A549 (cell line): ENCODE data around the gene UMODL1. TPM values are rescaled to one million over a fixed set of nuclear protein-coding genes. Genes with fewer than 3 reads are reported as not detected.

Experiments
- ATAC-seq, 2 experiments: fragments of 200-7000 bp in 1 of 2; fragments of >200 bp in 1 of 2; cut with Nextera tagmentation in 1 of 2; cut with Tn5 transposase in 1 of 2; 3 replicates each; pipeline versions ENCODE4 v1.8.0 to v1.9.1; 2018 to 2020; ENCODE audit warnings: mild to moderate bottlenecking in 1 of 2, moderate library complexity in 1 of 2
- CTCF ChIA-PET: fragments of 300-600 bp; sonication (Branson Sonifier 250); formaldehyde crosslinking; extraction: SDS; loops from one replicate; lab custom pipeline; 2021; ENCODE audit warnings: antibody characterized with exemption, inconsistent platforms; lab: Yijun Ruan, JAX
- POLR2A ChIA-PET: fragments of 350-600 bp; formaldehyde crosslinking; extraction: SDS; loops from one replicate; lab custom pipeline; 2021; ENCODE audit warnings: antibody characterized with exemption, inconsistent platforms; lab: Yijun Ruan, JAX
- DNase-seq, 2 experiments: peaks; one replicate each; pipeline versions ENCODE4 v3.0.0 to v3.0.0-alpha.2; 2011 to 2016; ENCODE audit warnings: low read depth in 1 of 2, low spot score in 1 of 2
- FAIRE-seq: peaks from 2 replicates; lab custom pipeline; 2011; peaks lifted over from hg19 to GRCh38; lab: Jason Lieb, UNC
- H3K27ac ChIP-seq, 2 experiments: fragments of >200 bp; sonication (Bioruptor Twin); formaldehyde crosslinking; 3 replicates each; pipeline ENCODE4 v1.5.1; 2016 to 2017
- H3K4me1 ChIP-seq: fragments of >200 bp; sonication (Bioruptor Twin); formaldehyde crosslinking; 3 replicates; pipeline ENCODE4 v1.6.1; 2016
- H3K4me2 ChIP-seq: fragments of >200 bp; sonication (Bioruptor Twin); formaldehyde crosslinking; 3 replicates; pipeline ENCODE4 v1.6.1; 2016
- H3K4me3 ChIP-seq: fragments of >200 bp; sonication (Bioruptor Twin); formaldehyde crosslinking; 3 replicates; pipeline ENCODE4 v1.5.1; 2016
- H3K9me3 ChIP-seq: fragments of >200 bp; sonication (Bioruptor Twin); formaldehyde crosslinking; 3 replicates; pipeline ENCODE4 v1.6.1; 2016
- BCL3 ChIP-seq: fragments of >200 bp; sonication (Bioruptor Twin); formaldehyde crosslinking; IDR thresholded peaks from 3 replicates; pipeline ENCODE4 v1.6.1; 2016
- CBX2 ChIP-seq: fragments of 200-600 bp; sonication (generic); IDR thresholded peaks from 2 replicates; pipeline ENCODE4 v1.6.1; 2016; ENCODE audit warnings: low read depth, mild to moderate bottlenecking, borderline replicate concordance
- CBX8 ChIP-seq: fragments of 200-600 bp; sonication (generic); IDR thresholded peaks from 2 replicates; pipeline ENCODE4 v1.6.1; 2016
- CHD4 ChIP-seq: fragments of 200-600 bp; sonication (generic); IDR thresholded peaks from 2 replicates; pipeline ENCODE4 v1.6.1; 2016; ENCODE audit warnings: antibody characterized with exemption, mild to moderate bottlenecking, borderline replicate concordance
- E2F6 ChIP-seq: IDR thresholded peaks from 2 replicates; pipeline ENCODE4 v1.6.1; 2012; ENCODE audit warnings: low read depth, borderline replicate concordance
- FOXS1 ChIP-seq: fragments of 250-450 bp; sonication (Bioruptor Pico); IDR thresholded peaks from 2 replicates; pipeline ENCODE4 v1.5.0; 2020; ENCODE audit warnings: mild to moderate bottlenecking, moderate library complexity
- HES2 ChIP-seq: fragments of >200 bp; sonication (Bioruptor Twin); formaldehyde crosslinking; IDR thresholded peaks from 2 replicates; pipeline ENCODE4 v1.6.1; 2016
- HEYL ChIP-seq: fragments of 250-450 bp; sonication (Bioruptor Pico); IDR thresholded peaks from 2 replicates; pipeline ENCODE4 v1.8.0; 2021; ENCODE audit warnings: mild to moderate bottlenecking, moderate library complexity
- HOXB13 ChIP-seq: fragments of 250-450 bp; sonication (Bioruptor Pico); IDR thresholded peaks from 2 replicates; pipeline ENCODE4 v1.5.0; 2020; ENCODE audit warnings: low read depth, mild to moderate bottlenecking, moderate library complexity
- HOXB5 ChIP-seq: fragments of 250-450 bp; sonication (Bioruptor Pico); IDR thresholded peaks from 2 replicates; pipeline ENCODE4 v1.5.0; 2020; ENCODE audit warnings: mild to moderate bottlenecking, moderate library complexity
- JUN ChIP-seq, 2 experiments: fragments of >200 bp; sonication (Bioruptor Twin); formaldehyde crosslinking; IDR thresholded peaks; 2 replicates in 1 of 2; 3 replicates in 1 of 2; pipeline ENCODE4 v1.6.1; 2016 to 2017
- KDM1A ChIP-seq: fragments of 200-600 bp; sonication (generic); IDR thresholded peaks from 2 replicates; pipeline ENCODE4 v1.6.1; 2016; ENCODE audit warnings: low read depth, mild to moderate bottlenecking
- MAFK ChIP-seq: fragments of 450-650 bp; IDR thresholded peaks from 2 replicates; pipeline ENCODE4 v1.6.1; 2014; ENCODE audit not compliant: partially characterized antibody
- MYC ChIP-seq: IDR thresholded peaks from 2 replicates; pipeline ENCODE4 v1.6.1; 2012; ENCODE audit warnings: mild to moderate bottlenecking, inconsistent platforms, low read length, improper control_type of control experiment, borderline replicate concordance
- NPAS2 ChIP-seq: fragments of 250-450 bp; sonication (Bioruptor Pico); IDR thresholded peaks from 2 replicates; pipeline ENCODE4 v1.8.0; 2022; ENCODE audit warnings: mild to moderate bottlenecking, moderate library complexity, borderline replicate concordance
- RARB ChIP-seq: fragments of 250-450 bp; sonication (Bioruptor Pico); IDR thresholded peaks from 2 replicates; pipeline ENCODE4 v1.8.0; 2021; ENCODE audit warnings: mild to moderate bottlenecking, moderate library complexity
- RCOR1 ChIP-seq: fragments of 150-350 bp; IDR thresholded peaks from 2 replicates; pipeline ENCODE4 v1.6.1; 2014; ENCODE audit warnings: antibody characterized with exemption, low read length, low read depth
- RFX5 ChIP-seq: fragments of 450-650 bp; IDR thresholded peaks from 2 replicates; pipeline ENCODE4 v1.7.1; 2014; ENCODE audit warnings: antibody characterized with exemption, mild to moderate bottlenecking, moderate library complexity
- USF2 ChIP-seq: fragments of 450-650 bp; IDR thresholded peaks from 2 replicates; pipeline ENCODE4 v1.6.1; 2014; ENCODE audit warnings: antibody characterized with exemption
- ZFP36 ChIP-seq: fragments of 450-650 bp; IDR thresholded peaks from 2 replicates; pipeline ENCODE4 v1.6.1; 2014; ENCODE audit warnings: borderline replicate concordance; ENCODE audit not compliant: partially characterized antibody
- ZNF302 ChIP-seq: fragments of 250-450 bp; sonication (Bioruptor Pico); IDR thresholded peaks from 2 replicates; pipeline ENCODE4 v1.9.0; 2021; ENCODE audit warnings: inconsistent platforms, mild to moderate bottlenecking, moderate library complexity
- ZSCAN20 ChIP-seq: fragments of 250-450 bp; sonication (Bioruptor Pico); IDR thresholded peaks from 2 replicates; pipeline ENCODE4 v1.8.0; 2022; ENCODE audit warnings: mild to moderate bottlenecking, moderate library complexity
- WGBS: methylation state at CpG from one replicate; pipeline ENCODE4 v1.1.6; 2017; ENCODE audit errors: missing lambda C conversion rate; 5-methylcytosine and 5-hydroxymethylcytosine counted together
- polyA plus RNA-seq, 4 experiments: library from polyadenylated mRNA; depleted of rRNA in 3 of 4; stranded (reverse); fragments of >200 nt; fragmentation: RNase III in 1 of 4; extraction: RNeasy Plus Mini Kit Qiagen cat#74134 plus additional on column Dnase treatment in 1 of 4; gene quantifications; 2 replicates in 3 of 4; 3 replicates in 1 of 4; pipeline ENCODE4 v1.2.3, GENCODE V29; 2011 to 2017

UMODL1 gene
- polyA plus RNA-seq, 2 of the 4 experiments (the other 2 are of a cell fraction) = not detected

GRCh38 chr21:42027085-42027821 lies 43.9 kb upstream of the UMODL1 start:
- H3K27ac ChIP-seq = no peak overlapping the region
- ChIA-PET CTCF (no interaction called here), POLR2A (no interaction called here)
- 73% methylated on average over 6 of the region's 6 CpGs for WGBS
- no peak overlapping the region for H3K4me3 ChIP-seq
- H3K4me1 ChIP-seq = no peaks in the 10 kb centered on the region
- no peak overlapping the region for H3K4me2 ChIP-seq
- no peaks in the 10 kb centered on the region for H3K9me3 ChIP-seq
- ATAC-seq (no peak), FAIRE-seq (no peak), DNase-seq (no peak)
- TF ChIP-seq FOXS1 (CRISPR knock-in tag) (no peak), RFX5 (no peak)

- H3K9me3 ChIP-seq = no peaks in the 10 kb centered on the region
- H3K27ac ChIP-seq = no peak overlapping the region
- ChIA-PET CTCF (no interaction called here), POLR2A (no interaction called here)
- DNase-seq (no peak), FAIRE-seq (no peak), ATAC-seq (no peak)
- no peaks in the 10 kb centered on the region for H3K4me1 ChIP-seq
- H3K4me3 ChIP-seq = no peak overlapping the region
- WGBS = 81% methylated on average over 18 of the region's 26 CpGs
- H3K4me2 ChIP-seq = no peak overlapping the region
- no peak for TF ChIP-seq CBX2
These were observed 43.0 kb upstream of the UMODL1 start for GRCh38 chr21:42027822-42028765.

GRCh38 chr21:42028766-42029425 lies 42.2 kb upstream of the UMODL1 start:
- DNase-seq = no peak
- no peak for TF ChIP-seq RCOR1
- TF ChIP-seq BCL3 = no peak
- TF ChIP-seq ZSCAN20 (CRISPR knock-in tag) = no peak
- TF ChIP-seq CHD4 = no peak
- TF ChIP-seq USF2 = no peak
- TF ChIP-seq HES2 = no peak
- TF ChIP-seq RARB (CRISPR knock-in tag) = no peak
- no peak for TF ChIP-seq CBX8
- TF ChIP-seq MYC = no peak
- no peak for TF ChIP-seq NPAS2
- TF ChIP-seq ZNF302 = no peak
- TF ChIP-seq KDM1A = no peak
- no peak for TF ChIP-seq HEYL
- TF ChIP-seq HOXB13 (CRISPR knock-in tag) = no peak
- no peak for TF ChIP-seq E2F6
- no peak for TF ChIP-seq MAFK
- no peak for TF ChIP-seq HOXB5 (CRISPR knock-in tag)
- no peak for TF ChIP-seq ZFP36
- TF ChIP-seq JUN (IDR thresholded peaks at IDR 0.05) = no peak
- TF ChIP-seq, all 56 proteins: peak for 0
- H3K4me1 ChIP-seq = no peaks in the 10 kb centered on the region
- WGBS = 72% methylated on average over 7 of the region's 9 CpGs
- H3K4me3 ChIP-seq = no peak overlapping the region
- ChIA-PET POLR2A (no interaction called here), CTCF (no interaction called here)
- H3K27ac ChIP-seq = no peak overlapping the region
- H3K4me2 ChIP-seq = no peak overlapping the region
- no peaks in the 10 kb centered on the region for H3K9me3 ChIP-seq
- FAIRE-seq (no peak), ATAC-seq (no peak)
